ENCODE measurements around the gene LY9. TPM values are rescaled to one million over a fixed set of nuclear protein-coding genes. Genes with fewer than 3 reads are reported as not detected.

LY9 gene
- total RNA-seq, 2 donors from 2014 or later = 7.6 to 19.0 TPM

DNA sequence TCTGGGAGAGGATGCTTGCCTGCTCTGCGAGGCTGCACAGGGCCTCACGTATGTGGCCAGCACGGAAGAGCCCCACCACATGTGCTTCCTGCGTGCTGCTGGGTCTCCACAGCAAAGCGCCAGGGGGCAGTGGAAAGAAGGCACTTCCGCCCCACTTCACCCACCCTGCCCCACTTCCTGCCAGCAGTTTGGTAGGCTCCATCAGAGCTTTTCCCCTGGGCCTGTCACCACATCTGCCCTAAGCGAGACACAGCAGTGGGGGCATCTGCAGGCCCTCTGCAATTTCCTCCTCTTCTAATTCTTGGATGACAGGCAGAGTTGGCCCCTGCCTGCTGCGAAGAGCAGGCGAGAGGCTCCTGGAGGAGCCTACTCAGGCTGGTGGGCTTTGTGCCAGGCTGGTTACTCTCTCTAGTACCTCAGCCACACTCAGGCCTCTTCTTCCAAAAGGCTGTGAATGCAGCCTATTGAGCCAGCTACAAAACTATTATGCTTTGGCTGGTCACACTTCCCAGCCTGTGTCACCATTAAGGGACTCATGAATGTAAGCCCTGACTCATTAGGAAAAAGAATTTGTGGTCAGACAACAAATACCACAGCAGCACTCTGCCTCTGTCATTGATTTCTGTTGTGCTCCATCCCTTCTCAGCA is 41.7 kb downstream of the LY9 start:
- Mint-ChIP-seq H3K4me1 (ENCODE audit: low read depth) (peaks cover 60% of the 10 kb centered on the region), H3K27ac (peak overlapping the region; percentile 95), H3K27me3 (ENCODE audit: low read depth) (no peaks in the 10 kb centered on the region), H3K4me3 (peak overlapping the region; percentile 75 to 93), H3K36me3 (ENCODE audit: insufficient read depth in 2 of 2) (no peaks in the 10 kb centered on the region), H3K9me3 (no peaks in the 10 kb centered on the region)
- ATAC-seq (replicated peaks in 1 of 2) = peak; percentile 88
- DNase-seq = peak; percentile 81 to 83

DNA sequence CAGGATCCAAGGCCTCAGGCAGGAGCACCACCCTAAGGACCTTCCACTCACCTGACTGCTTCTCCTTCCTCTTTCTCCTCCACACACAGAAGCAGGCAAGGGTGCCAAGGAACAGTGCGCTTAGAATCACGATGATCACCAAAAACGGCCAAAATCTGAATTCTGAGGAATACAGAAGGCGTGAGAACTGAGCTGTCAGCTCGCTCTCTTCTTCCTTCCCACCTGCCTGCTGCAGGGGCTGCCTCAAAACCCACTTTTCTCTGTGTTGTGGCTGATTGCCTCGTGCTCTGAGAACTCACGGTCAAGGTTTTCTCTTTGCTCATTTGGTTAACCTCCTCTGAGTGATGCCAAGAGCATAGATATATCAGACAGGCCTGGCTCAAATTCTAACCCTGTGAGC is 42.9 kb downstream of the LY9 start:
- H3K27ac Mint-ChIP-seq = peak overlapping the region; percentile 14
- ATAC-seq (replicated peaks in 1 of 2) (peak in 1 of 2 donors; percentile 10), DNase-seq (peak; percentile 42 to 57)
- peak overlapping the region; percentile 75 to 93 for H3K4me3 Mint-ChIP-seq
- no peaks in the 10 kb centered on the region for H3K9me3 Mint-ChIP-seq
- H3K4me1 Mint-ChIP-seq (ENCODE audit: low read depth) = peaks cover 55% of the 10 kb centered on the region
- H3K27me3 Mint-ChIP-seq (ENCODE audit: low read depth) = no peaks in the 10 kb centered on the region
- H3K36me3 Mint-ChIP-seq (ENCODE audit: insufficient read depth in 2 of 2) = peaks cover 0 to under 1% of the 10 kb centered on the region in 2 donors

DNA sequence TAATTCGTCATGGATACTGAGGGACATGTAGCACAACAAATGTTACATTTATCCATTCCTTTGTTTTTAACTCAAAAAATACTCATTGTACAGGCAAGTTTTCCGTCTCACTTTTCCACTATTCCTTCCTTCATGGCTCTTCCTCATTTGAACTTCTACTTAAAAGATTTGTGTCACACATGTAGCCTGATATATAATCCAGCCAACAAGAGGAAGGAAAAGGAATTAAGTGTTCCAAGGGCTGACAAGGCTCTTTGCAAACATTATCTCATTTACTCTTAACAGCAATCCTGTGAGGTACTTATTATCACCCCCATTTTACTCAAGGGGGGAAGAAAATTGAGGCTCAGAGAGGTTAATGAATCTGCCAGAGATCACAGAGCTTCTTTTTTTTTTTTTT is 43.8 kb downstream of the LY9 start:
- Mint-ChIP-seq H3K9me3 (no peaks in the 10 kb centered on the region), H3K4me3 (no peak overlapping the region), H3K27me3 (ENCODE audit: low read depth) (no peaks in the 10 kb centered on the region), H3K36me3 (ENCODE audit: insufficient read depth in 2 of 2) (peaks cover 0 to 3% of the 10 kb centered on the region in 2 donors), H3K27ac (no peak overlapping the region), H3K4me1 (ENCODE audit: low read depth) (peaks cover 46% of the 10 kb centered on the region)
- DNase-seq = no peak
- ATAC-seq (replicated peaks in 1 of 2) = no peak

DNA sequence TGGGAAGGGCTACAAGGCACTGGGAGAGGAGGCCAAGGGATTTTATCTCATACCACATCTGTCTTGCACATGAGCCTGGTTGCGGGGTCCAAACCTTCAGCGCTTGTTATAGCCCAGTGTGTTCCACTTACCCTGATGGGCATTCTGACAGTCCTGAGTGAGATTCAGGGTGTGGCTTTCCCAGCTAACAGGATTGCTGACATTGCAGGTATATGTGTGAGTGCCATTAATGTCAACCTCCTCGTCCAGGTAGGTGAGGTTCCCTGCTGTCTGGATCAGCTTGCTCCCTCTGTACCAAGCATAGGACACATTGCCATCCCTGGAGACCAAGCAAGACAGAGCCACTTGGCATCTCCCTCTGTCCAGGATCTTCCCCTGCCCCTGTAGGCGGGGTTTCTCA is 45.1 kb downstream of the LY9 start:
- H3K9me3 Mint-ChIP-seq = peaks cover 2 to 3% of the 10 kb centered on the region in 2 donors
- ATAC-seq (replicated peaks in 1 of 2) (no peak), DNase-seq (no peak)
- H3K27me3 Mint-ChIP-seq (ENCODE audit: low read depth) = no peaks in the 10 kb centered on the region
- H3K36me3 Mint-ChIP-seq (ENCODE audit: insufficient read depth in 2 of 2) = peaks cover 2 to 11% of the 10 kb centered on the region in 2 donors
- no peak overlapping the region for H3K27ac Mint-ChIP-seq
- H3K4me1 Mint-ChIP-seq (ENCODE audit: low read depth) = peaks cover 33% of the 10 kb centered on the region
- H3K4me3 Mint-ChIP-seq = no peak overlapping the region

DNA sequence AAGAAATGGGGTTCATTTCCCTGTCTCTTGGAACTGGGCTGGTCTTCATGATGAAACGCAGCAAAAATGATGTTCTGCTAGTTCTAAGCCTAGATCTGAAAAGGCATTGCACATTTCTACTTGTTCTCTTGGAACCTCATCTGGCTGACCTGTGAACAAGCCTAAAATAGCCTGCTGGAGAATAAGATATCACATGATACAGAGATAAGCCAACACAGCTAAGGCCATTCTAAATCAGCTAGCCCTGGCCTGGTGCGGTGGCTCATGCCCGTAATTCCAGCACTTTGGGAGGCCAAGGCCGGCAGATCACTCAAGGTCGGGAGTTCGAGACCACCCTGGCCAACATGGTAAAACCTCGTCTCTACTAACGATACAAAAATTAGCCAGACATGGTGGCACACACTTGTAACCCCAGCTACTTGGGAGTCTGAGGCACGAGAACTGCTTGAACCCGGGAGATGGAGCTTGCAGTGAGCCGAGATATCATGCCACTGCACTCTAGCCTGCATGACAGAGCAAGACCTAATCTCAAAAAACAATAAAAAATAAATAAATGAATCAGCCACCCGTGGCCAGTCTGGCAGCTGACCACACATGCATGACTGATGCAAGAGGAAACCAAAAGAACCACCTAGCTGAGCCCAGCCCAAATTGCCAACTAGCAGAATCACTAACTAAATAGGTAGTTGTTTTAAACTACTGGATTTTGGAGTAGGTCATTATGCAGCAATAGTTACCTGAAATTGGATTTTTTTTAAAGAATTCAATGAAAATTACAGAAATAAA is 48.7 kb downstream of the LY9 start:
- no peaks in the 10 kb centered on the region for H3K27me3 Mint-ChIP-seq (ENCODE audit: low read depth)
- H3K36me3 Mint-ChIP-seq (ENCODE audit: insufficient read depth in 2 of 2) = peaks cover 2 to 11% of the 10 kb centered on the region in 2 donors
- ATAC-seq (replicated peaks in 1 of 2) = no peak
- no peak for DNase-seq
- no peaks in the 10 kb centered on the region for H3K4me1 Mint-ChIP-seq (ENCODE audit: low read depth)
- H3K4me3 Mint-ChIP-seq = no peak overlapping the region
- peaks cover 3 to 4% of the 10 kb centered on the region in 2 donors for H3K9me3 Mint-ChIP-seq
- peak overlapping the region; percentile 8 for H3K27ac Mint-ChIP-seq

DNA sequence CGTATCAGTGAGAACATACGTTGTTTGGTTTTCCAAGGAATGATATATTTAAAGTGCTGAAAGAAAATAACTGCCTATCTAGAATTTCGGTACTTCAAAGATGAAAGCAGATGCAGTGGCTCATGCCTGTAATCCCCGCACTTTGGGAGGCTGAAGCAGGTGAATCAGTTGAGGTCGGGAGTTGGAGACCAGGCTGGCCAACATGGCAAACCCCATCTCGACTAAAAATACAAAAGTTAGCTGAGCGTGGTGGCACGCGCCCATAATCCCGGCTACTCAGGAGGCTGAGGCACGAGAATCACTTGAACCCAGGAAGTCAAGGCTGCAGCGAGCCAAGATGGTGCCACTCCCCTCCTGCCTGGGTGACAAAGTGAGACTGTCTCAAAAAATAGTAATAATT is 50.3 kb downstream of the LY9 start:
- Mint-ChIP-seq H3K4me1 (ENCODE audit: low read depth) (no peaks in the 10 kb centered on the region), H3K9me3 (peaks cover 3 to 4% of the 10 kb centered on the region in 2 donors), H3K27me3 (ENCODE audit: low read depth) (no peaks in the 10 kb centered on the region), H3K4me3 (no peak overlapping the region), H3K27ac (no peak overlapping the region), H3K36me3 (ENCODE audit: insufficient read depth in 2 of 2) (peaks cover 2 to 11% of the 10 kb centered on the region in 2 donors)
- DNase-seq = no peak
- ATAC-seq (replicated peaks in 1 of 2) = no peak

DNA sequence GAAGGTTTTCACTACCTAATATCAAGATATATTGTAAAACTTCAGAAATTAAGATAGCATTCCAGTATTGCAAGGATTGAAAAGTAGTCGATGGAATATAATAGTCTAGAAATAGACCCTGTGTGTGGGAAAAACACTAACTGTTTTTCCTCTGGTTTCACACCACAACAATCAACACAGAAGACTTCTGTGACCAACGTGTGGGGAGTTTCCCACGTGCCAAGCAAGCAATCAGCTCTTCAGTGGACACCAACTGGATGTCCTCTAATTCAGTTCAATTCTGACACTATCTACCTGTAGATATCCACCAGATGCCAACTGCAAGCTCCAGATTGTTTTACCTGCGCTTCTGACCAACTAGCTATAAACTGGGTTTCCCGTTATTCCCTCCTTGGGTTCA is 54.6 kb downstream of the LY9 start:
- DNase-seq (no peak), ATAC-seq (replicated peaks in 1 of 2) (no peak)
- Mint-ChIP-seq H3K4me3 (no peak overlapping the region), H3K27me3 (ENCODE audit: low read depth) (no peaks in the 10 kb centered on the region), H3K27ac (no peak overlapping the region), H3K4me1 (ENCODE audit: low read depth) (peaks cover 5% of the 10 kb centered on the region), H3K36me3 (ENCODE audit: insufficient read depth in 2 of 2) (peaks cover 0 to 2% of the 10 kb centered on the region in 2 donors), H3K9me3 (peaks cover 0 to 2% of the 10 kb centered on the region in 2 donors)

DNA sequence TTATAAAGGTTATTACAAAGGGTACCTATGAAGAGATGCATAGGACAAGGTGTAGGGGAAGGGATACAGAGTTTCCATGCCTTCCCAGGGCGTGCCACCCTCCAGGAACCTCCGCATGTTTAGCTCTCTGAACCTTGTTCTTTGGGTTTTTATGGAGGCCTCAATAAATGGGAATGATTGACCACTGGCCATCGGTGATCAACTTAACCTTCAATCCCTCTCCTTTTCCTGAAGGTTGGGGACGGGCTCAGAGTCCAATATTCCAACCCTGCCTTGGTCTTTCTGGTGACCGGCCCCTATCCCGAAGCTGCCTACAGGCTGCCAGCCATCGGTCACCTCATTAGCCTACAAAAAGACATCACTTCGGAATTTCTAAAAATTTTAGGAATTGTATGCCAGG is 55.0 kb downstream of the LY9 start:
- no peak overlapping the region for H3K4me3 Mint-ChIP-seq
- H3K27ac Mint-ChIP-seq = no peak overlapping the region
- peaks cover 5% of the 10 kb centered on the region for H3K4me1 Mint-ChIP-seq (ENCODE audit: low read depth)
- no peaks in the 10 kb centered on the region for H3K27me3 Mint-ChIP-seq (ENCODE audit: low read depth)
- DNase-seq = no peak
- no peak for ATAC-seq (replicated peaks in 1 of 2)
- peaks cover 0 to 2% of the 10 kb centered on the region in 2 donors for H3K9me3 Mint-ChIP-seq
- no peaks in the 10 kb centered on the region for H3K36me3 Mint-ChIP-seq (ENCODE audit: insufficient read depth in 2 of 2)

DNA sequence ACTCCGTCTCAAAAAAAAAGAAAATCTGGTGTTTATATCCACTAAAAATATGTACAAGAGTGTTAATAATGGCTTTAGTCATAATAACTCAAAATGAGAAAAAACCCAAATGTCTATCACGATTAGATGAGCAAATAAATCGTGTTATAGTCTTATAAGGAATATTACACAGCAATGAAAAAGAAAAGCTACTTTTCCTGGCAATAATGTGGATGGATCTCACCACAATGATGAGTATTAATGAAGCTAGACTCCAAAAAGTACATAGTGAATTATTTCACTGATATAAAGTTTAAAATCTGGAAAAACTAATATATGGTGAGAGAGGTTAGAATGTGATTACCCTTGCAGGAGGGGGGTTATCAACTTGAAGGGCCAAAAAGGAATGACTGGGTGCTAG is 57.0 kb downstream of the LY9 start:
- H3K27ac Mint-ChIP-seq = no peak overlapping the region
- H3K36me3 Mint-ChIP-seq (ENCODE audit: insufficient read depth in 2 of 2) = no peaks in the 10 kb centered on the region
- peaks cover 0 to 2% of the 10 kb centered on the region in 2 donors for H3K9me3 Mint-ChIP-seq
- H3K4me3 Mint-ChIP-seq = no peak overlapping the region
- H3K4me1 Mint-ChIP-seq (ENCODE audit: low read depth) = peaks cover 5% of the 10 kb centered on the region
- no peaks in the 10 kb centered on the region for H3K27me3 Mint-ChIP-seq (ENCODE audit: low read depth)
- no peak for ATAC-seq (replicated peaks in 1 of 2)
- no peak for DNase-seq

DNA sequence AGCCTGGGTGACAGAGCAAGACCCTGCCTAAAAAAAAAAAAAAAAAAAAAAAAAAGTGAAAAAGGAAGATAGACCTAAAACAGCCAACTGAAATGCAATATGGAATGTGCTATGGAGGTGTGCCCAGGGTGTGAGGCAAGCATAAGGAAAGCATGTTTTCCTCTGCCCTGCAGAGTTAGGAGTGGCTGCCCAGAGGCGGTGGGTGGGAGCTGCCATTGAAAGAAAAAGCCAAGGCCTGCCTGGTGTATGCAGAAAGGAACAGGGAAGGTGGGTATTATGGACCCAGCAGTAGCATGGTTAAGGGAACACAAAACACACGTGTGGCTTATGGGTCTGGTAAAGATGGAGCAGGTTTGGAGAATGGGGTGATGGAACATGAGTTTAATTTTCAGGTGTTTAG is 57.8 kb downstream of the LY9 start:
- H3K4me3 Mint-ChIP-seq = no peak overlapping the region
- ATAC-seq (replicated peaks in 1 of 2) = no peak
- H3K36me3 Mint-ChIP-seq (ENCODE audit: insufficient read depth in 2 of 2) = no peaks in the 10 kb centered on the region
- H3K4me1 Mint-ChIP-seq (ENCODE audit: low read depth) = peaks cover 5% of the 10 kb centered on the region
- no peaks in the 10 kb centered on the region for H3K27me3 Mint-ChIP-seq (ENCODE audit: low read depth)
- no peaks in the 10 kb centered on the region for H3K9me3 Mint-ChIP-seq
- no peak overlapping the region for H3K27ac Mint-ChIP-seq
- no peak for DNase-seq

DNA sequence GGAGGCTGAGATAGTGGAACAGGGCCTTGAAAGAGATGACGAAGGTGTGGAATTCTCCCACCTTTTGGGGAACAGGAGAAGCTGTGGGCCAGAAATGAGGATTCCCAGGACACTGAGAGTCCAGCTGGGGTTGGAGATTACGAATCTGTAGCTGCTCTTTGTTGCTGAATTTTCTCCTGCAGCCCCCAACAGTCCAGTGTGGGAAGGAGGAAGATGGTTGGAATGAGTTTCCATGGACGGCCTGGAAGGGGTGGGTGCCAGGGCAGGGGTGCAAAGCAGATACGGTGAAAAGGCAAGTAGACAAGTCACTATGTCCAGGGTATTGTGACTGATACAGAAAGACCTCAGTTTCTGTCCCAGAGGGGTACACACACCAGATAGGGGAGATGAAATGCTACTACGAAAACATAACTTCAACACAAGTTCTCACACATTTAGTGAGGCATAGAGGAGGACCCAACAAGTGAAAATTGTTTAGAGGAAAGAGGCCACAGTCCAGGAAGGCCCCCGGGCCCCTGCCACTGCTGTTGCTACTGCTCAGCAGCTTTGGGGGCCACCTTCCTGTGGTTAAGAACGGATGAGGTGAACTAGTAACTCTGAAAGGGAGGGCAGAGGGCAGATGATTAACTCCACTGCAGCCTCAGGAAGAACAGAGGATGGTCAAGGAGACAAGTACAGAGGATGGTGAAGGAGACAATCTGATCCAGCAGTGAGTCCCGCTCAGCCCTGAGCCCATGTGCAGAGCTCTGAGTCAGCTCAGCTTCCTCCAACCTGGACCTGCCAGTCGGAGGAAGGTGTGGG is 59.4 kb downstream of the LY9 start:
- H3K9me3 Mint-ChIP-seq = no peaks in the 10 kb centered on the region
- no peak overlapping the region for H3K4me3 Mint-ChIP-seq
- DNase-seq (peak; percentile 24 to 32), ATAC-seq (replicated peaks in 1 of 2) (peak; percentile 66 to 78)
- H3K27me3 Mint-ChIP-seq (ENCODE audit: low read depth) = no peaks in the 10 kb centered on the region
- H3K36me3 Mint-ChIP-seq (ENCODE audit: insufficient read depth in 2 of 2) = no peaks in the 10 kb centered on the region
- peaks cover 5% of the 10 kb centered on the region for H3K4me1 Mint-ChIP-seq (ENCODE audit: low read depth)
- no peak overlapping the region for H3K27ac Mint-ChIP-seq

DNA sequence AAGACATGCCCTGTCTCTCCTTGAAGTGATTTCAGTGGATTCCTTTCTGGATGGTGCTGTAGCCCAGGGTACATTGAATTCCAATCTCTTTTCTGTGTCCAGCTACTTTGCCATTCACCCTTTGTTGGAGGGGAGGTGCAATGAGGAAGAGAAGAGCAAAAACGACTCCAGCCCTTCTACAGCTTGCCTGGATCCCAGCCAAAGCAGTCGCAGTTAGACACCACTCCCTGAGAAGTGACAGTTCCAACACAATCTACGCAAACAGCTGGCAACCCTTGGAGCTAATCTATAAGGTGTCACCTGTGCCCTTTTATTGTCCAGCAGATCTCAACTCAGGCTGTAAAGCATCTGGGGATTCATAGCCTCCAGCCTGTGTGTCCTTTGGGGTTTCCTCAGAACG is 62.1 kb downstream of the LY9 start:
- Mint-ChIP-seq H3K9me3 (no peaks in the 10 kb centered on the region), H3K4me3 (no peak overlapping the region), H3K4me1 (ENCODE audit: low read depth) (peaks cover 23% of the 10 kb centered on the region), H3K27ac (no peak overlapping the region), H3K27me3 (ENCODE audit: low read depth) (no peaks in the 10 kb centered on the region), H3K36me3 (ENCODE audit: insufficient read depth in 2 of 2) (no peaks in the 10 kb centered on the region)
- no peak for ATAC-seq (replicated peaks in 1 of 2)
- DNase-seq = no peak

DNA sequence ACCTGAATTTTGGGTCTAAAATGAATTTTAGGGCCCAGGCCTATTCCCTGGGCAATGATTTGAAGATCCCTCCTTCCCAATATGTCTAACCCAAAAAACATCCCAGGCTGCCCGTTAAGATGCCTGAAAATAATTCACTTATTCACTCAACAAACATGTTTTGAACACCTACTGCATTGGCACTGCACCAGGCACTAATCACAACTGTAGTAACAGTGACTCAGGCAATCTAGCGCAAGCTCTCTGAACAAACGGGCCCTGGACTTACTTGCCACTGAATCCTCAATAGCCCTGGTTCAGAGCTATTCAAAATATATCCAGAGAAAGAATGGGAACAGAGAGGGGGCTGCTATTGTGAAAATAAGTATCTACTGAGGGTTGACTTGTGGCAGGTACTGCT is 62.5 kb downstream of the LY9 start:
- Mint-ChIP-seq H3K27ac (peak overlapping the region; percentile 23), H3K9me3 (no peaks in the 10 kb centered on the region), H3K27me3 (ENCODE audit: low read depth) (peaks cover under 1% of the 10 kb centered on the region), H3K4me3 (no peak overlapping the region), H3K4me1 (ENCODE audit: low read depth) (peaks cover 27% of the 10 kb centered on the region), H3K36me3 (ENCODE audit: insufficient read depth in 2 of 2) (no peaks in the 10 kb centered on the region)
- DNase-seq (no peak), ATAC-seq (replicated peaks in 1 of 2) (no peak)
